Stomach (tissue), 9 donors: ENCODE results near the gene MED25. TPM values are rescaled to one million over a fixed set of nuclear protein-coding genes. Genes with fewer than 3 reads are reported as not detected.

Experiments
- DNase-seq, 2 donors: peaks; one replicate each; pipeline versions ENCODE4 v3.0.0 to v3.0.0-alpha.2; 2013 to 2019
- H3K27ac ChIP-seq, 5 donors: fragments of 200-600 bp in 4 of 5; sonication (generic) in 4 of 5; one replicate each; pipeline ENCODE4 v1.5.1; 2013 to 2019; ENCODE audit warnings: mild to moderate bottlenecking in 1 of 5, moderate library complexity in 1 of 5
- H3K27me3 ChIP-seq, 3 donors: fragments of 200-600 bp; sonication (generic); one replicate each; pipeline ENCODE4 v1.5.1; 2017 to 2019; ENCODE audit warnings: mixed run types in 1 of 3
- H3K36me3 ChIP-seq, 4 donors: fragments of 200-600 bp; sonication (generic); 1 replicate in 3 of 4; 2 replicates in 1 of 4; pipeline ENCODE4 v1.5.1; 2016 to 2019
- H3K4me1 ChIP-seq, 4 donors: fragments of 200-600 bp; sonication (generic); one replicate each; pipeline ENCODE4 v1.5.1; 2016 to 2019
- H3K4me3 ChIP-seq, 4 donors: fragments of 200-600 bp; sonication (generic) in 3 of 4; one replicate each; pipeline ENCODE4 v1.5.1; 2016 to 2019; ENCODE audit warnings: mild to moderate bottlenecking in 1 of 4
- H3K9me3 ChIP-seq, 4 donors: fragments of 200-600 bp; sonication (generic); one replicate each; pipeline ENCODE4 v1.5.1; 2016 to 2019
- EP300 ChIP-seq: sonication (generic); formaldehyde crosslinking; IDR thresholded peaks from one replicate; pipeline ENCODE4 v1.6.1; 2017; ENCODE audit warnings: antibody characterized with exemption
- POLR2A ChIP-seq, 4 donors: fragments of 450-650 bp; IDR thresholded peaks; one replicate each; pipeline ENCODE4 v1.6.1; 2016; ENCODE audit warnings: antibody characterized with exemption in 4 of 4, control low read depth in 2 of 4, mild to moderate bottlenecking in 1 of 4, moderate library complexity in 1 of 4
- POLR2AphosphoS5 ChIP-seq, 3 donors: sonication (generic); formaldehyde crosslinking; IDR thresholded peaks; one replicate each; pipeline ENCODE4 v1.6.1; 2016; ENCODE audit warnings: antibody characterized with exemption in 3 of 3
- WGBS, 5 donors: extraction: QIAGEN DNeasy Blood & Tissue Kit in 3 of 5; methylation state at CpG; one replicate each; pipeline versions ENCODE4 v1.1.5 to v1.1.7; 2013 to 2018; 5-methylcytosine and 5-hydroxymethylcytosine counted together
- intact Hi-C: fragments of 100-400 bp; cut with DNase I; formaldehyde crosslinking; loops from one replicate; pipeline ENCODE4 v1.15.1; 2023; ENCODE audit warnings: low total_unique reads
- polyA plus RNA-seq, 3 donors: library from polyadenylated mRNA; stranded (reverse); fragments of 200-250 nt; gene quantifications; one replicate each; pipeline ENCODE4 v1.2.3, GENCODE V29; 2013
- total RNA-seq, 5 donors: library from RNA; depleted of rRNA; stranded (reverse); fragments of >200 nt; gene quantifications; one replicate each; pipeline versions ENCODE4 v1.1.0 to v1.2.3, GENCODE V29; 2014 to 2016
- TF ChIP-seq, protein P1 (sequence below), 7 experiments: fragments of 450-650 bp in 4 of 7; fragments of 200-600 bp in 3 of 7; sonication (generic) in 3 of 7; IDR thresholded peaks; one replicate each; pipeline ENCODE4 v1.5.1; 2016 to 2019; ENCODE audit warnings: antibody characterized with exemption in 7 of 7, control low read depth in 2 of 7, mild to moderate bottlenecking in 1 of 7
- donor health status: healthy with polysubstance abuse.
- donor health status: Bipolar disorder and iron deficiency.
- donor health status: healthy.

MED25 gene
- total and polyA plus RNA-seq, 8 donors = 18.0 to 387 (median 57.6) TPM

DNA sequence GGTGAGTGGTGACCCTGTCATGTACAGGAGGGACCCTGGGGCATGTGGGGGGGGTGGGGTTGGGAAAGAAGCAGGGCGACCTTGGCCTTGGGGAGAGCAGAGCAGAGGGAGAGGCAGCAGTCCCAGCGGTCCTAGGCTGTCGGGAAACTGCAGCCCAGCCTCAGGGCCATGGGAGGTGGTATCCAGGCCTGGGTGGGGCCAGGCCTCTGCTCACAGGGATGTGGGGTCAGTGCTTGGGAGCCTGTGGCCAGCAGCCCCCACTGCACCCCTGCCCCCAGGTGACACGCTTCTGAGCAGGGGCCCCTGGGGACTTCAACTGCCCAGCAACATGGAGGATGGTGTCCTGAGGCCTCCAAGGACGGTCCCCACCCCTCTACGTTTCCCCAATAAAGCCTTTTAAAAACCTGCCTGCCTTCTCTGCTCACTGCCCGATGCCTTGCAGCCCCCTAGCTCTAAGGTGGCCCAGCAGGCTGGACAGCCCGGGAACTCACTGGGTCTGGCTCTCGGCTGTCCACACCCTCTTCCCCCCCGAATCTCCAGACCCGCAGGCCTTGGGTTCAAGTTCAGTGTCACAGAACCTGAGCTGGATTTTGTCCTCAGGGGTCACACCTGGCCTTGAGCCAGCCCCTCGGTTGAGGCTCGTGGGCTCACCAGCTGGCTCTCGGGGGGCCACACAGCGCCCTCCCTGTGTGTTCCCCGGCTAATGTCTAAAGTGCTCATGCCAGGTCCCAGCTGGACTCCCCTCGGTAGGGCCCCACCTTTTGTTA is 42.4 kb downstream of the MED25 start:
- Histone ChIP-seq H3K27ac (peak overlapping the region; percentile 53 to 78 (median 75)), H3K9me3 (no peaks in the 10 kb centered on the region), H3K4me3 (peak overlapping the region in 1 of 4 donors; percentile 28), H3K36me3 (peaks cover 79 to 96% (median 93%) of the 10 kb centered on the region in 4 donors), H3K27me3 (no peaks in the 10 kb centered on the region), H3K4me1 (peaks cover 26 to 40% (median 33%) of the 10 kb centered on the region in 4 donors)
- TF ChIP-seq POLR2A (IDR thresholded peaks at IDR 0.05) = no peak
- TF ChIP-seq, protein P1, sequence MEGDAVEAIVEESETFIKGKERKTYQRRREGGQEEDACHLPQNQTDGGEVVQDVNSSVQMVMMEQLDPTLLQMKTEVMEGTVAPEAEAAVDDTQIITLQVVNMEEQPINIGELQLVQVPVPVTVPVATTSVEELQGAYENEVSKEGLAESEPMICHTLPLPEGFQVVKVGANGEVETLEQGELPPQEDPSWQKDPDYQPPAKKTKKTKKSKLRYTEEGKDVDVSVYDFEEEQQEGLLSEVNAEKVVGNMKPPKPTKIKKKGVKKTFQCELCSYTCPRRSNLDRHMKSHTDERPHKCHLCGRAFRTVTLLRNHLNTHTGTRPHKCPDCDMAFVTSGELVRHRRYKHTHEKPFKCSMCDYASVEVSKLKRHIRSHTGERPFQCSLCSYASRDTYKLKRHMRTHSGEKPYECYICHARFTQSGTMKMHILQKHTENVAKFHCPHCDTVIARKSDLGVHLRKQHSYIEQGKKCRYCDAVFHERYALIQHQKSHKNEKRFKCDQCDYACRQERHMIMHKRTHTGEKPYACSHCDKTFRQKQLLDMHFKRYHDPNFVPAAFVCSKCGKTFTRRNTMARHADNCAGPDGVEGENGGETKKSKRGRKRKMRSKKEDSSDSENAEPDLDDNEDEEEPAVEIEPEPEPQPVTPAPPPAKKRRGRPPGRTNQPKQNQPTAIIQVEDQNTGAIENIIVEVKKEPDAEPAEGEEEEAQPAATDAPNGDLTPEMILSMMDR (IDR thresholded peaks at IDR 0.05) = no peak
- no peak for TF ChIP-seq POLR2AphosphoS5 (IDR thresholded peaks at IDR 0.05)
- no peak for TF ChIP-seq EP300
- peak in 1 of 2 donors; percentile 25 for DNase-seq
- WGBS, 5 donors = 62 to 77% (median 64%) methylated on average over 10 to 17 of the region's 17 CpGs
- intact Hi-C loops = no loop called here

DNA sequence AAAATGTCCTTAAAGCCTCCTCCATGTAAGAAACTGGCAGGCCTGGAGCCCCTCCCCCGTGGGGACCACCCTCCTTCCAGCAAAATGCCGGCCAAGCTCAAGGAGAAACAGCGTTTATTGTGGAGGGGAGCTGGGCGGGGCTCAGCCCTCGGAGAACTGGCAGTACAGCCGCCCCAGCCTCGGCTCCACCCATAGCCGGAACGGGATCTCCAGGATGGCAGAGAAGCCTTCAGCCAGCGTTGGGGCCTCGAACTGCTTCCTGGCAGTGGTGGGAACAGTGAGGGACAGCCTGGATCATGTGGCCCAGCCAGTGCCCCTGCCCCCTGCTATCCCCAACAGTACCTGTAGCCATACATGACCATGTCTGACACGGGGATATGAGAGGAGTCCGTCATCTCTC is 43.0 kb downstream of the MED25 start:
- peak; percentile 78 to 87 for DNase-seq
- peak overlapping the region in 1 of 4 donors; percentile 28 for H3K4me3 ChIP-seq
- no peaks in the 10 kb centered on the region for H3K27me3 ChIP-seq
- peaks cover 73 to 90% (median 88%) of the 10 kb centered on the region in 4 donors for H3K36me3 ChIP-seq
- H3K9me3 ChIP-seq = no peaks in the 10 kb centered on the region
- H3K27ac ChIP-seq = peak overlapping the region; percentile 53 to 78 (median 75)
- TF ChIP-seq POLR2AphosphoS5 (IDR thresholded peaks at IDR 0.05) (peak in 1 of 3 donors; percentile 6), POLR2A (IDR thresholded peaks at IDR 0.05) (no peak)
- H3K4me1 ChIP-seq = peaks cover 32 to 46% (median 39%) of the 10 kb centered on the region in 4 donors
- 14 to 31% (median 20%) methylated on average over 5 to 13 of the region's 13 CpGs for WGBS, 5 donors
- intact Hi-C loops = no loop called here

- no peaks in the 10 kb centered on the region for H3K9me3 ChIP-seq
- H3K36me3 ChIP-seq = peaks cover 66 to 83% (median 81%) of the 10 kb centered on the region in 4 donors
- WGBS, 5 donors = 47 to 78% (median 70%) methylated on average over 40 to 60 of the region's 60 CpGs
- TF ChIP-seq POLR2A (IDR thresholded peaks at IDR 0.05) = no peak
- TF ChIP-seq EP300 = no peak
- peak in 2 of 3 donors; percentile 10 to 30 for TF ChIP-seq POLR2AphosphoS5 (IDR thresholded peaks at IDR 0.05)
- TF ChIP-seq, protein P1 (IDR thresholded peaks at IDR 0.05) = no peak
- H3K4me1 ChIP-seq = peaks cover 39 to 53% (median 45%) of the 10 kb centered on the region in 4 donors
- peak overlapping the region in 1 of 4 donors; percentile 28 for H3K4me3 ChIP-seq
- peak; percentile 67 to 78 for DNase-seq
- intact Hi-C loops = no loop called here
- H3K27me3 ChIP-seq = no peaks in the 10 kb centered on the region
- peak overlapping the region; percentile 53 to 78 (median 75) for H3K27ac ChIP-seq
Measured at GRCh38 chr19:49861541-49862378, 43.7 kb downstream of the MED25 start.

DNA sequence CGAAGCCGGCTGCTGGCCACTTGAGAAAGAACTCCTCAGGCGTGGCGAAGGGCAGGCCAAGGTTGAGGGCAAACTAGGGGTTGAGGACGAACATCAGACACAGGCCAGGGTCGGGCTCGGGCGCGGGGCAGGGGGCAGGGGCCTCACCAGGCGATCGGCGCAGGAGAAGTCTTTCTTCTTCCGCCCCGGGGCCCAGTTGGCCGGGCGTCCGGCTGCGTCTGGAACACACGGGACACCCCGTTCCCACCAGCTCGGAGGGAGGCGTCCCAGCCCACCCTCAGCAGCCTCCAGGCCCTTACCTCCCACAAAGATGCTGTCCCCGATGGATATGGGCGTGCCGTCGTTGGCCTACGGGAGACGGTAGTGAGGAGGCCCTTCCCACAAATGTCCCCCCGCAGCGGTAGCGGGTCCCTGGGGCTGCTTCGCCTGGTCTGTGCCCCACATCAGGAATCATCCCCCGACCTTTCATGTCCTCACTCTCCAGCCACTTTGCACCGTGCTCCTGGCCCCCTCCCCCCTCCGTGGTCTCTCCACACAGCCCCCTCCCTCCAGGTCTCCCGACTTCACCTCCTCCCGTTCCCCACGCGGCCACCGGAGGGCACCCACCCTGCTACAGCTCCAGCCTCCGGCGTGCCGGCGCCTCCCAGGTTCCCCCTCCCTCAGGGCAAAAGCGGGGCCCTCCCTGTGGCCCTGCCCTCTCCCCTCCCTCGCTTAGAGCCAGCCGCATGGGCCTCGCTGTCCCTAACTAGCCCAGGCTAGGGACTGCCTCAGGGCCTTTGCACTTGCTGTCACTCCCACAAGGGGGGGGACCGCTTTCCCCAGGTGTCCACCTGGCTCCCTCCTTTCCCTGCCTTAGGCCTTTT is 44.5 kb downstream of the MED25 start:
- intact Hi-C loops = no loop called here
- Histone ChIP-seq H3K9me3 (no peaks in the 10 kb centered on the region), H3K27me3 (no peaks in the 10 kb centered on the region), H3K36me3 (peaks cover 59 to 75% (median 72%) of the 10 kb centered on the region in 4 donors), H3K4me1 (peaks cover 39 to 55% (median 48%) of the 10 kb centered on the region in 4 donors), H3K27ac (peak overlapping the region in 3 of 5 donors; percentile 53 to 78 (median 75)), H3K4me3 (no peak overlapping the region)
- 77 to 85% (median 83%) methylated on average over 46 to 49 of the region's 49 CpGs for WGBS, 5 donors
- no peak for TF ChIP-seq POLR2A (IDR thresholded peaks at IDR 0.05)
- no peak for TF ChIP-seq POLR2AphosphoS5 (IDR thresholded peaks at IDR 0.05)
- TF ChIP-seq, protein P1 (IDR thresholded peaks at IDR 0.05) = no peak
- TF ChIP-seq EP300 = no peak
- DNase-seq = peak in 1 of 2 donors; percentile 43
